MM.1S (cell line): ENCODE measurements around the gene MS4A4E.

ENCODE experiments used
- DNase-seq: peaks from one replicate; pipeline ENCODE4 v3.0.0-alpha.2; 2015
- H2AFZ ChIP-seq: fragments of 300-600 bp; sonication (generic); 2 replicates; pipeline ENCODE4 v1.6.0; 2016; ENCODE audit warnings: antibody characterized with exemption, low read length
- H3F3A ChIP-seq: fragments of 300-600 bp; sonication (generic); 2 replicates; pipeline ENCODE4 v1.6.1; 2016; ENCODE audit warnings: mild to moderate bottlenecking, antibody characterized with exemption, low read length, moderate library complexity, mixed read lengths; ENCODE audit not compliant: insufficient read depth
- H3K27ac ChIP-seq: fragments of 300-600 bp; sonication (generic); 2 replicates; pipeline ENCODE4 v1.5.1; 2016; ENCODE audit warnings: mild to moderate bottlenecking, low read length
- H3K27me3 ChIP-seq: fragments of 300-600 bp; sonication (generic); replicated peaks from 2 replicates; pipeline ENCODE4 v1.6.0; 2016; ENCODE audit warnings: low read length; ENCODE audit not compliant: insufficient read depth
- H3K36me3 ChIP-seq: fragments of 300-600 bp; sonication (generic); replicated peaks from 2 replicates; pipeline ENCODE4 v1.6.1; 2016; ENCODE audit warnings: mild to moderate bottlenecking, low read length, mixed read lengths; ENCODE audit not compliant: insufficient read depth
- H3K4me1 ChIP-seq: fragments of 300-600 bp; sonication (generic); 2 replicates; pipeline ENCODE4 v1.6.1; 2016; ENCODE audit warnings: low read length, mixed read lengths
- H3K4me2 ChIP-seq: fragments of 300-600 bp; sonication (generic); 2 replicates; pipeline ENCODE4 v1.6.0; 2016; ENCODE audit warnings: low read depth, low read length
- H3K4me3 ChIP-seq: fragments of 300-600 bp; sonication (generic); 2 replicates; pipeline ENCODE4 v1.5.1; 2016; ENCODE audit warnings: low read length, mixed read lengths
- H3K79me2 ChIP-seq: fragments of 300-600 bp; sonication (generic); 2 replicates; pipeline ENCODE4 v1.6.1; 2016; ENCODE audit warnings: mixed run types, low read length, mixed read lengths
- H3K9ac ChIP-seq: fragments of 300-600 bp; sonication (generic); 2 replicates; pipeline ENCODE4 v1.6.1; 2016; ENCODE audit warnings: low read length, mixed read lengths
- H3K9me2 ChIP-seq: fragments of 300-600 bp; sonication (generic); replicated peaks from 2 replicates; pipeline ENCODE4 v1.6.1; 2016; ENCODE audit warnings: mild to moderate bottlenecking, low read length, mixed read lengths; ENCODE audit not compliant: insufficient read depth
- H3K9me3 ChIP-seq: fragments of 300-600 bp; sonication (generic); replicated peaks from 2 replicates; pipeline ENCODE4 v1.6.1; 2016; ENCODE audit warnings: mild to moderate bottlenecking, low read length, mixed read lengths; ENCODE audit not compliant: insufficient read depth
- H4K20me1 ChIP-seq: fragments of 300-600 bp; sonication (generic); 2 replicates; pipeline ENCODE4 v1.6.1; 2016; ENCODE audit warnings: mild to moderate bottlenecking, low read length, moderate library complexity, mixed read lengths; ENCODE audit not compliant: insufficient read depth
- EZH2 ChIP-seq: fragments of 300-600 bp; sonication (generic); optimal IDR thresholded peaks from 2 replicates; pipeline ENCODE3; 2017; ENCODE audit warnings: low read depth, mild to moderate bottlenecking, antibody characterized with exemption, low read length, mixed read lengths
- EZH2phosphoT487 ChIP-seq: fragments of 300-600 bp; sonication (generic); IDR thresholded peaks from 2 replicates; pipeline ENCODE4 v1.6.1; 2018; ENCODE audit warnings: antibody characterized with exemption, low read length
- TF ChIP-seq, protein P1 (sequence below): fragments of 300-600 bp; sonication (generic); IDR thresholded peaks from 2 replicates; pipeline ENCODE4 v1.5.1; 2016; ENCODE audit warnings: antibody characterized with exemption, low read length, mixed read lengths

MS4A4E gene

DNA sequence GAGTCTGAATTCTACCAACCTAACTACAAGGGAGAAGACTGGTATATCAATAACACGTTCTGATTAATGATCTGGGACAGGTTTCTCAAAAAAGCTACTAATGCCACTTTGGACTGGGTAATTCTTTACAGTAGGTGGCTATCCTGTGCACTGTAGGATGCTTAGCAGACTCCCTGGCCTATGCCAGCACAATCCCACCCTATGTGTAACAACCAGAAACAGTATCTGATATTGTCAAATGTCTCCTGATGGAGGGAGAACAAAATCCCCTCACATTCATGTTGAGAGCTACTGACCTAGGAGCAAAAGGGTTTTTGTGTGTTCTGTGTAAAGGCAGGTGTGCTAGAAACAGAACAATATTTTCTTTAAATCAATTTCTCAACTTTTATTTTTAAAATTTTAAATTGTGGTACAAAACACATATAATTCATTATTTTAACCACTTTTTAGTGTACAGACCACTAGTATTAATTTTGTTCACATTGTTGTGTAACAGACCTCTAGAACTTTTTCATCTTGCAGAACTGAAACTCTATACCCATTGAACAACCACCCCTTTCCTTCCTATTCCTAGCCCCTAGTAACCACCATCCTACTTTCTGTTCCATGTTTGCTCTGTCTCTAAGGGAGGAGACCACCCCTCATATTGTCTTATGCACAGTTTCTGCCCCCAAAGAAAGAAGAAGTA is 58.0 kb downstream of the MS4A4E start:
- no peaks in the 10 kb centered on the region for H3K36me3 ChIP-seq
- H3K27ac ChIP-seq: no peak overlapping the region
- no peaks in the 10 kb centered on the region for H3K27me3 ChIP-seq
- H3K4me2 ChIP-seq: no peak overlapping the region
- H4K20me1 ChIP-seq: no peaks in the 10 kb centered on the region
- no peak overlapping the region for H3K4me3 ChIP-seq
- no peaks in the 10 kb centered on the region for H3K79me2 ChIP-seq
- no peak for TF ChIP-seq EZH2
- TF ChIP-seq, protein P1, sequence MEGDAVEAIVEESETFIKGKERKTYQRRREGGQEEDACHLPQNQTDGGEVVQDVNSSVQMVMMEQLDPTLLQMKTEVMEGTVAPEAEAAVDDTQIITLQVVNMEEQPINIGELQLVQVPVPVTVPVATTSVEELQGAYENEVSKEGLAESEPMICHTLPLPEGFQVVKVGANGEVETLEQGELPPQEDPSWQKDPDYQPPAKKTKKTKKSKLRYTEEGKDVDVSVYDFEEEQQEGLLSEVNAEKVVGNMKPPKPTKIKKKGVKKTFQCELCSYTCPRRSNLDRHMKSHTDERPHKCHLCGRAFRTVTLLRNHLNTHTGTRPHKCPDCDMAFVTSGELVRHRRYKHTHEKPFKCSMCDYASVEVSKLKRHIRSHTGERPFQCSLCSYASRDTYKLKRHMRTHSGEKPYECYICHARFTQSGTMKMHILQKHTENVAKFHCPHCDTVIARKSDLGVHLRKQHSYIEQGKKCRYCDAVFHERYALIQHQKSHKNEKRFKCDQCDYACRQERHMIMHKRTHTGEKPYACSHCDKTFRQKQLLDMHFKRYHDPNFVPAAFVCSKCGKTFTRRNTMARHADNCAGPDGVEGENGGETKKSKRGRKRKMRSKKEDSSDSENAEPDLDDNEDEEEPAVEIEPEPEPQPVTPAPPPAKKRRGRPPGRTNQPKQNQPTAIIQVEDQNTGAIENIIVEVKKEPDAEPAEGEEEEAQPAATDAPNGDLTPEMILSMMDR: no peak
- TF ChIP-seq EZH2phosphoT487: no peak
- H3K9me2 ChIP-seq: no peaks in the 10 kb centered on the region
- DNase-seq: no peak
- H3K9ac ChIP-seq: no peak overlapping the region
- H2AFZ ChIP-seq: no peak overlapping the region
- H3K9me3 ChIP-seq: no peaks in the 10 kb centered on the region
- H3K4me1 ChIP-seq: 0 out of 2 replicates have a peak, but pooled peaks cover 5% of the 10 kb centered on the region
- H3F3A ChIP-seq: no peaks in the 10 kb centered on the region

DNA sequence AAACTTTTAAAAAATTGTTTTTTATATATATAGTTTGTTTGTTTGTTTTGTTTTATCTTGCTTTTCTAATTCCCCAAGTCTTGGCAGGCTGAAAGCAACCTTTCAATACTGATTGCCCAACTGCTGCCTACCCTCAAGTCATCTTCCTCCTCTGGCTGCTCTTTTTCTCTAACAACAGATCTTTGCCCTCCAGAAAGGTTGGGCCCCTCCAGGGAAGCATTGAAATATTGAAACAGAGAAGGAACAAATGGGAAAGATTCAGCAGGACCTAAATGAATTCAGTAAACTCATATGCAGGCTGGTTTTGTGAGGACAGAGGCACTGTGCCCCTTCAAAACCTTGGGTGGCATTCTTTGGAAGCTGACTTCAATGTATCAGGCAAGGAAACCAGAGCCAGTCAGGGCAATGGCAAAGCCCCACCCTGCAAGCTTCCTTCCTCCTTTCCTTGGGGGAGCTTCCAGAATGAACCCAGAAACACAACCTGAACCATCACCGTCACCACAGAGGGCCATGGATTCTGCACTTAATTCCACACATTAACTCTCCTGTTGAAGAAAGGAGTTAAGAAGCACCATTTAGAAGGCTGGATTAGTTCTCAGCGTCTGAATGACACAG is 59.2 kb downstream of the MS4A4E start:
- TF ChIP-seq, protein P1: no peak
- no peak for TF ChIP-seq EZH2phosphoT487
- no peak for TF ChIP-seq EZH2
- no peak for DNase-seq
- Histone ChIP-seq H3K9me3 (no peaks in the 10 kb centered on the region), H2AFZ (no peak overlapping the region), H3K36me3 (no peaks in the 10 kb centered on the region), H4K20me1 (no peaks in the 10 kb centered on the region), H3K9ac (no peak overlapping the region), H3K79me2 (no peaks in the 10 kb centered on the region), H3K27me3 (no peaks in the 10 kb centered on the region), H3F3A (no peaks in the 10 kb centered on the region), H3K4me1 (0 out of 2 replicates have a peak, but pooled peaks cover 5% of the 10 kb centered on the region), H3K27ac (no peak overlapping the region), H3K4me2 (no peak overlapping the region), H3K9me2 (no peaks in the 10 kb centered on the region), H3K4me3 (no peak overlapping the region)

DNA sequence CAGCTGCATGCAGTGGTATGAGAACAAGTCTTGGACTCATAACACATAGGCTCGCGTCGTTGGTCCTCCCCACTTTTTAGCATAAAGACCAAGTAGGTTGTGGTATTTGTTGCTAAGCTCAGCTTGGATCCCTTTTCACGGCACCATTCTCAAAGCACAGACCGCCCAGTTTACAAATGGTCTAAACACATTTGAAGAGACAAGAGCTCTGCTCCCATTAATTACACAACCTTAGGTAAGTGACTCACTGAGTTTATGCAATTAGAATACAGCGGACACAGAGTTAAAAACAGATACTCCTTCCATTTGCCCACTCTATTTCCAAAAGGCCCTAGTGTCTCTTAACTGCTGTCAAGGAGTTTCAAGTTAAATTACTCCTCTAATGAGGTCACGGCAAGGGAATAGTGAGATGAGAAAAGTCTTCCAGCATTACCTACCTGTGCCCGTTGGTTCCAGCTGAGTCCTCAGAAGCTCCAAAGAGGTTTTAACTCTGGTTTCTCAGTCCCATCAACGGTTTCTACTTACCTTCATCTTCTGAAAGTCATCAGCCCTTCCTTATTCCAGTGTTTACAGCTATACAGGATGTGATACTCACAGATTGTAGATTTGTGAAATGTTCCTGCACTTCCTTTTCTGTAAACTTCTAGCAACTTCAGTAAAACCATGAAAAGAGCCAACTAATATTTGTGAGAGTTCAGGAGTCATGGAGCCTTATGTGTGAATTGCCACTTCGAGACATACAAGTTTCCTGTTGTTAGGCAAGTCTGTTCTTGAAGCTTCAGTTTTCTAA is 60.2 kb downstream of the MS4A4E start, which contains the start of gene MS4A6A:
MS4A6A (minus strand) TSS at position 543 of the 790 bp plus-strand sequence. CDS start 1,356 bp downstream, outside the sequence.
- H2AFZ ChIP-seq: no peak within 1 kb of the TSS
- H3K4me2 ChIP-seq: no peak within 1 kb of the TSS
- no peaks in the 10 kb centered on the region for H4K20me1 ChIP-seq
- H3K4me3 ChIP-seq: no peak within 1 kb of the TSS
- H3K9me2 ChIP-seq: no peaks in the 10 kb centered on the region
- H3F3A ChIP-seq: no peaks in the 10 kb centered on the region
- TF ChIP-seq, protein P1: no peak
- TF ChIP-seq EZH2: no peak
- H3K4me1 ChIP-seq: 0 out of 2 replicates have a peak, but pooled peaks cover 5% of the 10 kb centered on the region
- H3K9me3 ChIP-seq: no peaks in the 10 kb centered on the region
- H3K9ac ChIP-seq: no peak within 1 kb of the TSS
- no peaks in the 10 kb centered on the region for H3K36me3 ChIP-seq
- H3K79me2 ChIP-seq: no peaks in the 10 kb centered on the region
- no peak for DNase-seq
- no peak within 1 kb of the TSS for H3K27ac ChIP-seq
- H3K27me3 ChIP-seq: no peaks in the 10 kb centered on the region
